ENCODE data around the gene PCGF3.
"Not testable (repeated sequence)": the region's sequence is repeated elsewhere in the genome, so short reads cannot be mapped to it uniquely, and the experiment has no call there.

Gene PCGF3

GRCh38 chr4:705278-706082, at the start of gene PCGF3:
PCGF3 (plus strand) TSS chr4:705832; CDS start chr4:733681, 27,849 bp downstream.
- peak; percentile 97 for DNase-seq

GRCh38 chr4:656436-657337, 48.9 kb upstream of the PCGF3 start:
- DNase-seq = no peak

- no peak for DNase-seq
Observed at GRCh38 chr4:657338-657833, 48.2 kb upstream of the PCGF3 start.

GRCh38 chr4:657834-658667, 47.6 kb upstream of the PCGF3 start:
- no peak for DNase-seq

GRCh38 chr4:658681-659667, 46.7 kb upstream of the PCGF3 start:
- no peak for DNase-seq

- DNase-seq = no peak
Observed at GRCh38 chr4:659851-660250, 45.8 kb upstream of the PCGF3 start.

GRCh38 chr4:660401-660800, 45.2 kb upstream of the PCGF3 start:
- DNase-seq = no peak

GRCh38 chr4:661231-661630, 44.4 kb upstream of the PCGF3 start:
- no peak for DNase-seq

GRCh38 chr4:661881-662761, 43.5 kb upstream of the PCGF3 start:
- DNase-seq = no peak

GRCh38 chr4:663046-663437, 42.6 kb upstream of the PCGF3 start:
- DNase-seq = no peak

GRCh38 chr4:663438-664428, 41.9 kb upstream of the PCGF3 start:
- peak; percentile 74 for DNase-seq

- DNase-seq = no peak
Observed at GRCh38 chr4:664713-665231, 40.9 kb upstream of the PCGF3 start.

GRCh38 chr4:665381-665750, 40.3 kb upstream of the PCGF3 start:
- no peak for DNase-seq

GRCh38 chr4:665751-666435, 39.7 kb upstream of the PCGF3 start:
- DNase-seq = no peak

- DNase-seq = no peak
Observed at GRCh38 chr4:666436-666810, 39.2 kb upstream of the PCGF3 start.

GRCh38 chr4:666822-667544, 38.6 kb upstream of the PCGF3 start:
- DNase-seq = no peak

GRCh38 chr4:667545-667925, 38.1 kb upstream of the PCGF3 start:
- DNase-seq = no peak

GRCh38 chr4:668219-668618, 37.4 kb upstream of the PCGF3 start:
- DNase-seq = not testable (repeated sequence)

All from stimulated activated CD4-positive, alpha-beta T cell treated with anti-CD3 and anti-CD28 coated beads, Interleukin-4, amount 100 ng/mL, for 24 hours (primary cell).